Central memory CD8-positive, alpha-beta T cell (primary cell): Measurements from ENCODE around the gene SORCS2.

Source experiments
- ATAC-seq: fragments of 150-1000 bp; cut with Tn5 transposase; replicated peaks from 2 replicates; pipeline ENCODE4 v1.10.0; 2022; ENCODE audit warnings: mild to moderate bottlenecking, moderate FRiP score, moderate number of reproducible peaks; ENCODE audit not compliant: poor library complexity, severe bottlenecking; ENCODE audit errors: extremely low read depth
- DNase-seq, 2 donors: peaks; one replicate each; pipeline ENCODE4 v3.0.0; 2021; ENCODE audit warnings: low spot score in 2 of 2
- H3K27ac Mint-ChIP-seq: one replicate; pipeline ENCODE4 v1.8.0; 2022; ENCODE audit warnings: low read depth, mild to moderate bottlenecking, moderate library complexity, mixed read lengths
- H3K27me3 Mint-ChIP-seq: one replicate; pipeline ENCODE4 v1.8.0; 2022; ENCODE audit warnings: mixed read lengths
- H3K36me3 Mint-ChIP-seq: one replicate; pipeline ENCODE4 v1.8.0; 2022; ENCODE audit warnings: mild to moderate bottlenecking, moderate library complexity, mixed read lengths; ENCODE audit not compliant: insufficient read depth
- H3K4me1 Mint-ChIP-seq: one replicate; pipeline ENCODE4 v1.8.0; 2022; ENCODE audit warnings: mixed read lengths
- H3K4me3 Mint-ChIP-seq: one replicate; pipeline ENCODE4 v1.8.0; 2022; ENCODE audit warnings: mild to moderate bottlenecking, moderate library complexity, mixed read lengths
- H3K9me3 Mint-ChIP-seq: one replicate; pipeline ENCODE4 v1.8.0; 2022; ENCODE audit warnings: mixed read lengths

The SORCS2 gene

GRCh38 chr4:7645158-7645557 is 452.8 kb downstream of the SORCS2 start:
- peak overlapping the region; percentile 29 for H3K27ac Mint-ChIP-seq
- peaks cover 45% of the 10 kb centered on the region for H3K4me1 Mint-ChIP-seq
- H3K4me3 Mint-ChIP-seq, result no peak overlapping the region

GRCh38 chr4:7645956-7646355 is 453.6 kb downstream of the SORCS2 start:
- H3K4me1 Mint-ChIP-seq, result peaks cover 51% of the 10 kb centered on the region
- peaks cover 8% of the 10 kb centered on the region for H3K36me3 Mint-ChIP-seq
- peak overlapping the region; percentile 56 for H3K4me3 Mint-ChIP-seq
- H3K9me3 Mint-ChIP-seq, result peaks cover 9% of the 10 kb centered on the region
- H3K27me3 Mint-ChIP-seq, result no peaks in the 10 kb centered on the region
- no peak for DNase-seq
- no peak for ATAC-seq
- H3K27ac Mint-ChIP-seq, result peak overlapping the region; percentile 99

More at GRCh38 chr4:7645158-7645557, 452.8 kb downstream of the SORCS2 start:
- peaks cover 8% of the 10 kb centered on the region for H3K36me3 Mint-ChIP-seq
- ATAC-seq (no peak), DNase-seq (no peak)
- H3K9me3 Mint-ChIP-seq, result peaks cover 9% of the 10 kb centered on the region
- H3K27me3 Mint-ChIP-seq, result no peaks in the 10 kb centered on the region

DNA sequence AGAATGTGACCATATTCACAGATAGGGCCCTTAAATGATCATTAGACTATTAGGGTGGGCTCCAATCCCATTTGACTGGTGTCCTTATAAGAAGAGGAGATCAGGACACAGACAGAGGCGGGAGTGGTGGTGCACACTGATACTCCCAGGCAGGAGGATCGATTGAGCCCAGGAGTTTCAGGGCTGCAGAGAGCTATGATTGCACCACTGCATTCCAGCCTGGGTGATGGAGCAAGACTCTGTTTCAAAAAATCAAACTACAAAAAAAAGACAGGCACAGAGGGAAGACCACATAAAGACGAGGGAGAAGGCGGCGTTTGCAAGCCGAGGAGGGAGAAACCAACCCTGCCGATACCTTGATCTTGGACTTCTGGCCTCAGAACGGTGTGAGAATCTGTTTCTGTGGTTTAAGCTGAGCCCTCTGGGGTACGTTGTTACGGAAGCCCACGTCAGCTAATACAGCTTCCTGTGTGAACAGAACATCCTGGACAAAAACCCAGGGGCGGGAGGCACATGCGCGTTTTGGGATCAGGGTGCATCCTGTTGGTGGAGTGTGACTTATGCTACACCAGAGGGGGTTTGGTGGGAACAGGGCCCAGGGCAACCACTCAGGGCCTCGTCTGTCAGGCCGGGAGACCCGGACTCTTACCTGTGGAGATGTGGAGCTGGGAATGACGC is 454.2 kb downstream of the SORCS2 start:
- Mint-ChIP-seq H3K27ac (peak overlapping the region; percentile 99), H3K27me3 (no peaks in the 10 kb centered on the region), H3K4me3 (peak overlapping the region; percentile 56), H3K4me1 (peaks cover 56% of the 10 kb centered on the region), H3K9me3 (peaks cover 9% of the 10 kb centered on the region), H3K36me3 (peaks cover 8% of the 10 kb centered on the region)
- ATAC-seq, result peak; percentile 22
- DNase-seq, result peak in 1 of 2 donors; percentile 56

GRCh38 chr4:7647186-7647585 is 454.8 kb downstream of the SORCS2 start:
- ATAC-seq, result no peak
- DNase-seq, result no peak
- Mint-ChIP-seq H3K4me1 (peaks cover 61% of the 10 kb centered on the region), H3K9me3 (peaks cover 9% of the 10 kb centered on the region), H3K27ac (peak overlapping the region; percentile 99), H3K27me3 (no peaks in the 10 kb centered on the region), H3K4me3 (peak overlapping the region; percentile 56), H3K36me3 (peaks cover 8% of the 10 kb centered on the region)

GRCh38 chr4:7647600-7648543 is 455.5 kb downstream of the SORCS2 start:
- ATAC-seq, result no peak
- Mint-ChIP-seq H3K36me3 (peaks cover 8% of the 10 kb centered on the region), H3K4me1 (peaks cover 68% of the 10 kb centered on the region), H3K27ac (peak overlapping the region; percentile 99), H3K27me3 (no peaks in the 10 kb centered on the region), H3K9me3 (peaks cover 9% of the 10 kb centered on the region), H3K4me3 (peak overlapping the region; percentile 55)
- DNase-seq, result no peak

- no peak for DNase-seq
- Mint-ChIP-seq H3K9me3 (peaks cover 9% of the 10 kb centered on the region), H3K27ac (peak overlapping the region; percentile 99), H3K27me3 (no peaks in the 10 kb centered on the region), H3K4me1 (peaks cover 69% of the 10 kb centered on the region), H3K4me3 (peak overlapping the region; percentile 55), H3K36me3 (peaks cover 8% of the 10 kb centered on the region)
- no peak for ATAC-seq
Observed at GRCh38 chr4:7648544-7649395, 456.4 kb downstream of the SORCS2 start.

- Mint-ChIP-seq H3K4me3 (peak overlapping the region; percentile 55), H3K27ac (peak overlapping the region; percentile 99), H3K36me3 (peaks cover 8% of the 10 kb centered on the region), H3K4me1 (peaks cover 69% of the 10 kb centered on the region), H3K9me3 (peaks cover 9% of the 10 kb centered on the region), H3K27me3 (no peaks in the 10 kb centered on the region)
- DNase-seq (no peak), ATAC-seq (no peak)
Observed at GRCh38 chr4:7649411-7649740, 457.0 kb downstream of the SORCS2 start.

DNA sequence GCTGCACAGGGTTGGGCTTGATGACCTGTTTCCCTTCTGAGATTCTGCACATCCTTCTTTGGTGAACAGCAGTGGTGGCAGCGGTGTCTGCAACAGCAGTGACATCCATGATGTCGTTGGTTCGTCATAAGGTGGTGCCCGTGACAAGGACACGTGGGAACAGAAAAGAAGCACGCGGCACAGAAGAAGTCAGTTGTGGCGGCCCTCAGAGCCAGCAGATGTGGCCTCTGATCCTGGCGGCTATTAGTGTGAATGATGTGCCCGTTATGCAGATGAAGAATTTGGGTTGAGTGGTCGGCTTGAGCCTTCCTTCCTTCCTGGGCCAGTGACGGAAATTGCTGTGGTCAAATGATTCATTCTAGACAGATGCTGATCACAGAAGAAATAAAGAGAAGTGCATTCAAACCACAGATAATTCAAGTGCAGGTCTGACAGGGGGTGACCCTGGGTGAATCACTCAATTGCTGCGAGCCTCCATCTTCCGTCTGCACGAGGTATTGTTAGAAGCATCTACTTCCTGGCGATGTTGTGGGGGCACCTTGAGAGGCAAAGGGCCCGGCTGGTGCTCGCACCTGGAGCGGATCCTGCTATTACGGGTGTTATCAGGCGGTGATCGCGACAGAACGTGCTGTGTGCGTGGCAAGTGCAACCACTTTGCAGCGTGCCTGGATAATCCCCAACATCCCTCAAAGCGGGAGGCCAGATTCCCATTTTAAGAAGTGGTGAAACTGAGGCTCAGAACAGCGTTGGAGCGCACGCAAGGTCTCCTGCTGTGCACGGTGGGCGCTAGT is 457.6 kb downstream of the SORCS2 start:
- ATAC-seq (peak; percentile 80), DNase-seq (peak; percentile 45 to 78)
- H3K36me3 Mint-ChIP-seq, result peaks cover 8% of the 10 kb centered on the region
- no peaks in the 10 kb centered on the region for H3K27me3 Mint-ChIP-seq
- peak overlapping the region; percentile 99 for H3K27ac Mint-ChIP-seq
- peak overlapping the region; percentile 55 for H3K4me3 Mint-ChIP-seq
- peaks cover 9% of the 10 kb centered on the region for H3K9me3 Mint-ChIP-seq
- H3K4me1 Mint-ChIP-seq, result peaks cover 69% of the 10 kb centered on the region

- Mint-ChIP-seq H3K9me3 (peaks cover 9% of the 10 kb centered on the region), H3K4me3 (no peak overlapping the region), H3K36me3 (peaks cover 8% of the 10 kb centered on the region), H3K4me1 (peaks cover 67% of the 10 kb centered on the region), H3K27ac (peak overlapping the region; percentile 99), H3K27me3 (no peaks in the 10 kb centered on the region)
- ATAC-seq (no peak), DNase-seq (no peak)
Observed at GRCh38 chr4:7650606-7651385, 458.5 kb downstream of the SORCS2 start.

DNA sequence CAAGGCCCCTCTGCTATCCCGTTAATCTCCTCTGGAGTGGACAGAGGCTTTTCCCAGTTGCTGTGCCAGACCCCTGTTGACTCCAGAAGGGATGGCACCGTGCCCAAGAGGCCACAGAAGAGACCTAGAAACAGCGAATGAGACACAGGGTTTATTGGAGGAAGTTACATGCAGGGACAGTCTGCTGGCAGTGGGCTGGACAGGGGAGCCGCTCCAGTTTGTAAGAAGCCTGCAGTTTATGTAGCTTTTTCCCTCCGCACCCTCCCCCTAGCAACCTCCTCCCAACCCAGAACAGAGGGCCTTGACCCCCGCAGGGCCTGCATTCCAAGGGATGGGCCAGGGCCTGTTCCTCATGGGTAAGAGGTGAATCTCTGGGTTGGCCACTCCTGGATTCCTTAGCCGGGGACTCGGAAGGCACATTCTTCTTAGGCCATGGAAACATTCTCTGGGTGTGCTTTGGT is 459.2 kb downstream of the SORCS2 start:
- ATAC-seq (no peak), DNase-seq (no peak)
- peak overlapping the region; percentile 99 for H3K27ac Mint-ChIP-seq
- no peaks in the 10 kb centered on the region for H3K27me3 Mint-ChIP-seq
- H3K4me3 Mint-ChIP-seq, result no peak overlapping the region
- peaks cover 6% of the 10 kb centered on the region for H3K36me3 Mint-ChIP-seq
- H3K4me1 Mint-ChIP-seq, result peaks cover 60% of the 10 kb centered on the region
- H3K9me3 Mint-ChIP-seq, result peaks cover 6% of the 10 kb centered on the region

- Mint-ChIP-seq H3K4me1 (peaks cover 55% of the 10 kb centered on the region), H3K27ac (peak overlapping the region; percentile 99), H3K36me3 (peaks cover 6% of the 10 kb centered on the region), H3K27me3 (no peaks in the 10 kb centered on the region), H3K4me3 (no peak overlapping the region), H3K9me3 (peaks cover under 1% of the 10 kb centered on the region)
- ATAC-seq (no peak), DNase-seq (no peak)
Observed at GRCh38 chr4:7652006-7652405, 459.7 kb downstream of the SORCS2 start.
